Stimulated activated CD4-positive, alpha-beta T cell treated with anti-CD3 and anti-CD28 coated beads, Interleukin-1b, Interleukin-23, amount 100 ng/mL, for 1 hour (primary cell): ENCODE results near the gene THRB.

Experiments used
- DNase-seq, 2 donors: peaks; one replicate each; pipeline ENCODE4 v3.0.0-alpha.2; 2020; ENCODE audit warnings: low read depth in 2 of 2

THRB gene

DNA sequence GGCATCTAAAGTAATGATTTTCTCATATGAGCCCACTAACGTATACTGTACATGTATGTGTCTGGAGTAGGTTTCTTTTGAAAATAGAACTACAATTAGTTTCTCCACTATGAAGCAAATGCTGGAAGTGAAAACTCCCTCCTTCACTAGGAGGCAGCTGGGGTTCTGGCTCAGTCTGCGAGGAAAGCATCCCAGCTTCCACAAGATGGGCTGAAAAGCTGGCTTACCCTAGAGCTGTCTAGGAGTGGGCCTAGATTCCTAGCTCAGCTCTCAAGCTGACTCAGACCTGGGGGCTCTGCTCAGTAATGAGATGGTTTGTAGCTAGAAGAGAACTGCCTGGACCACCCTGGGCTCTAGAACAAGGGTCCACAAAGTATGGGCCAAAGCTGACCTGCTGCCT lies 268.3 kb downstream of the THRB start:
- DNase-seq, result no peak

DNA sequence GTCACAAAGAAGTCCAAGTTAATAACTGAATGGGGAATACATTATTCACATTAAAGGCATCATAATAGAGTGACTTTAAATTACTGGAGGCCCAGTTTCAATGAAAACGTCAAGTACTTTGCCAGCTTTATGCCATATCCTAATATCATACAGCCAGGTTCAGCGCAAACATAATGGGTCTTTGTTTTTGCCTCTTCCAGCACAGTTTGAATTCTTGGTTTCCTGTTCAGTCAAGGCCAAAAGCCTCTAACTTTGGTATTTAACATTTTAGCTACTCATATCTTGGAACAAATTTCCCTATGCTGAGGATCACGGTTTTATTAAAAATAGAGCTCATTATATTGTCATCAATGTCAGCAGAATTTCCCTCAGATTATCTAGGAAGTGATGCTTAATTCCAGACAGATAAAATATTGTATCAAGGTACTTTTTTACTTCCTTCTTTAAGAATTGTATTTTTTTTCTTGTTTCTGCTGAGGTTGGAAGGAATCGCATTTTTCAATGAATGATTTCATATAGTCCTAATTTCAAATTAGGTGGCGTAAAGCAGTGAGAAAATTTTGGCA lies 269.2 kb downstream of the THRB start:
- DNase-seq, result no peak

DNA sequence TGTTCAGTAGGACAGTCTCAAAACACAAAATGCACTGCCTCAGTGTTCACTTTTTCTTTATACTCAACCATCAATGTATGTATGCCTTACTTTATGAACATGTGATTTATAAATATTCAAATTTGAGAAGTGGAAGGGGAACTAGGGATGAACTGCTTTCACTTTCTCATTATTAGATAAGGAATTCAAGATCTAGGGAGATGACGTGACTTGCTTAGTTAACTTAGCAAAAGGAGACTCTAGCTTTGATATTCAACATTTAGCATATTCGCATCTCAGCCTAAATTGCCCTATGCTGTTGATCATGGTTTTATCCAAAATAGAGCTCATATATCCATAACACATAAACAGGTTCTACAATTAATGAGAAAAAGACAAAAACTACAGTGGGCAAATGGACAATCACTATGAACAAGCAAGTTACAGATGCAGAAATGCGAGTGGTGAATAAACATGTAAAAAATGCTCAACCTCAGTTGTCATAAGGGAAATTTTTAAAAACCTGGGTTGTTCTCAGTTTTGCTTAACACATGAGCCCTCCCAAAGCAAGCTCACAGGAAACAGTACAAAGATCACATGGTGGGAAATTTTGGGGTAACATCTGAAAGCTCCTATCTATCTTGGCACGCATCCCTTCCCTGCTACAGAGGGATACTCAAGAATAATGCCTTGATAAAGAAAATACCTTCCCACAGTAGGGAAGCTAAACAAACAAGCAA lies 269.8 kb downstream of the THRB start:
- DNase-seq, result no peak

DNA sequence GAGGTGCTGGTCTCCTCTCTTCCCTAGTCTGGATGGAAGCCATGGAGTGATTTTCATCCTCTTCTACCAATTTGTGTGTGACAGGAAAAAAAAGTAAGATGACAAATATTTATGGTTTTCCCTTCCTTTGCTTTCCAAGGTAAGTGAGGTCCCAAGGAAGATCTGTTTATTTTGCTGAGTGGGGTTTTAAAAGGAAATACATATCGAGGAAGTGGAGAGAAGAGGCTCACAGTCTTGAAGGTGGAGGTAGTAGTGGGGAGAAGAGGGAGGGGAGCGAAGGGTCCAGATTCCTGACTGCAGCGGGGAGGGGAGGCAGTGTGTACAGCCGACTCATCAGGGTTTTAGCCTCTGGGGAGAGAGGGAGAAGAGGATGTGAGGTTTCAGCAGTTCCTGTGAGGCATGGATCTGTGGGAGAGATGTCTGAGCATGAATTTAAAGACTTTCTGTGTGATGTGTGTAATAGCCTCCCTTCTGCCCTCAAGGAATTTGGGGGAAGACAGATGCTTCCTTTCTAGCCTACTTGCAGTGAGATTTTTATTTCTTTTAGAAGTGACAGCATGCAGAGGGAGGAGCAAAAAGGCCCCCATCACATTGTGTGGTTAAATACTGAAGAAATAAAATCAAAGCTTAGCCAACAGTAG lies 272.4 kb downstream of the THRB start:
- DNase-seq, result no peak

GRCh38 chr3:24220859-24221657 lies 273.6 kb downstream of the THRB start:
- DNase-seq, result no peak

- no peak for DNase-seq
Measured at GRCh38 chr3:24215502-24215901, 279.1 kb downstream of the THRB start.

DNA sequence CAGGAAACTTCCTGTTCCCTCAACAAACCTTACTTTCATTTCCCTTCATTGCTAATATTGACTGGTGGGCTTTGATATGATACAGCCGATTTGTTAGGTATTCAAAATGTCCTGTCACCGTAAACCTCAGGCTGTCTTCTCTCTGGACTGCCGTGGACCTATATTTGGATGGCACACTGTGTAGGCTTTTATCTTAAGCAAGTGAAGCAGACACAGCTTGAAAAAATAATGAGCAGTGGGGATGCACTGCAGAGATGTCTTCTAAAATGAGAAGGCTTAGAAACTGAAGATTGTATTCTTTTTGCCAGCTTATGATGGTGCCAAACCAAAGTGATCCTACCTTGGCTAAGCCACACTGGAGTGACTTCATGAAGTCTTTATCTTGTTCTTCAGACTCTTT lies 283.3 kb downstream of the THRB start:
- DNase-seq, result no peak

DNA sequence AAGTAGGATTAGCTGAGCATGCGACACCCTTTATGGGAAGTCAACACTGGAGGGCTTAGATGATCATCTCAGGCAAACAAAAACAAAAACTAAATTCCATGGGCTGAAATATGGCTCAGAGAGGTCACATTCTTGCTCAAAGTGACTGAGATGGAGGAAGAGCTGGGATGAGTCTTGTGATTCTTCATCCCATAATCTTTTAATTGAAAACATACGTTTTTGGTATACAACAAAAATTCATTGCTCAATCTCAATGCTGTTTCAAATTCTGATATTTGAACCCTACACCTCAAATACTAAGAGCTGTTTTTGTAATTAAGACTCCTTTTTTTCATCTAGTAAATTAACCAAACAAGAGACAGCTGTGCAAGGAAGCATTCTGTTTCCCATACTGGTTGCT lies 292.6 kb downstream of the THRB start:
- no peak for DNase-seq

GRCh38 chr3:24201301-24201700 lies 293.3 kb downstream of the THRB start:
- no peak for DNase-seq

DNA sequence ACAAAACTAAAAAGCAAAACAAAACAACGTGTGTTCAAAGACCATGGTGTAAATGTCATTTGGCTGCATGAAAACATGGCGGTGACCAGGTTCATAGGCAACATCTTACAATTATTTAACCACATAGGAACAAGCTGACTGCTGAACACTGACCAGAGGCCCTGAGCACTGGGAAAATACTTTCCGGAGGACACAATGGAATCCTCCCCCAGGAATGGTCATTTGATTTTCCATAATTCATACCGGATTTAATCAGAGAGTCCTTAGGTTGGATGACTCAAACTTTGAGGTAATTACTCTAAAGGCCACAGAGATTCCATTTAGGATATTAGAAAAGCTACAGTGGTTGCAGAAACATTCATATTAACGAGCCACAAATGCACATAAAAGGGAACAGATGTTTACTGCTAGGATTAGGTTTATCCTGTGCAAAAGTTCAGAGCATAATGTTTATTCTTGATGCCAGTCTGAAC lies 294.8 kb downstream of the THRB start:
- no peak for DNase-seq

DNA sequence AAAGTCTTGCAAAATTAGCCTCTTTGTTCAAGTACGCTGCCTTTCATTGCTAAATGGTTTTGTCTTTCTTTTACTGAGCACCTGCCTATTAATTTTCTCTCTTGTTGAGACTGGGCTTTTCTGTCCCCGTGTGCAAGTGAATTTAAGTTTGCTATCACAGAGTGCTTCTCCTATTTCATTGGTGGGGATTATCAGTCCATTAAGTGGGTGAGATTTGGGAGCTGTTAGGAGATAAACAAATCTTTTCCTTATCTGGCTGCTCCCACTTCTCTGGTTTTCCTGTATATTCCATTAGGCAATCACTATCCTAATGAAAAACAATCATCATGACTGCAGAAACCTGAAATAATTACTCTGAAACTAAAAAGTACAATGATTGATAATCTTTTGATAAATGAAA lies 295.4 kb downstream of the THRB start:
- DNase-seq, result no peak

DNA sequence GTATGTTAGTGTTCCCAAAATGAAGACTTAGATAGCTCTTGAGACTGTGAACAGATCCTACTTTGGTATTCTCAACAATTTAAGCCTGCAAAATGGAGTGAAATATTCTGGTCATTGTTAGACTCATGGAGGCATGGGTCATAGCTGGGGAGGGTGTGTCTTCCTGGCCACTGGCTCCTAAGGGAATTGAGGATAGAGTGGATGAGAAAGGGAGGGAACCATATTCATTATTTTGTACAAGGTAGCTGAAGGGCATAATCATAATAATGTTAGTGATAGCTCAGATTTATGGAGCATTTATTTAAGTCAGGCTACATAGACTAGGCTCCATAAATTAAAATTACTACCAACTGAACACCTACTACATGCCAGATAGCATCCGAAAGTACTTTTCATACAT lies 295.9 kb downstream of the THRB start:
- no peak for DNase-seq

DNA sequence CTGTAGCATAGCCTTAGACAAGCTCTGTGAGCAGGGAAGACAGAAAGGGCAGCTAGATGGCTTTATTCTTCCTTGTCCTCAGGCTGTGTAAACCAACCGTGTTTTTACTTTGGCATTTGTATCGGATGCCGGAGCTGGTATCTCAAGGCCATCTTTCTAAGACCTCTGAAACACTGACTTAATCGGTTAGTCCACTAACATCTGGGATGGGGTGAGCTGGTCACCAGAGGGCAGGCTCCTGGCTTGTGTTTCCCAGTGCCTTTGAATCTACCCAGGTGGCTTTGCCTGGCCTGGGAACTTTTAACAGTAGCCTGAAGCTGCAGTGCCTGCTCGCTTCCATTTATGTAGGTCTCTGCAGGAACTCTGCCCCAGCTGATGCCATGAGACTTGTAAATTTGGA lies 296.8 kb downstream of the THRB start:
- no peak for DNase-seq

DNA sequence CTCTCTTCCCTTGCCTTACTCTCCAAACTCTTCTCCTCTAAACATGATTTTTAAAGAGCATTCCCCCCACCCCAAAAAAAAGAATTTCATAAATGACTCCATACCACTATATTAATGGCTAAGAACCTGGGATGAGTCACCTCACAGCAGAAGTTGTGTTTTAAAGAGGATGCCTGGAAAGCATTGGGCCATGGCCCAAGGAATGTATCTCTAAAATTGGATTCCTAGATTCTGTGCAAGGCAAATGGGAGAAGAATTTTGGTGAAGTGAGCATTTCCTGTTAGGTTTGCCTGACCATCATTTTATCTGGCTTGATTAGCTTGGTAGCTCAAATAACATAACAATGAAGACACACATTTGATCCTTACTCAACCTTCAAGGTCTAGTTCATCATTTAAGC lies 298.1 kb downstream of the THRB start:
- DNase-seq, result no peak

DNA sequence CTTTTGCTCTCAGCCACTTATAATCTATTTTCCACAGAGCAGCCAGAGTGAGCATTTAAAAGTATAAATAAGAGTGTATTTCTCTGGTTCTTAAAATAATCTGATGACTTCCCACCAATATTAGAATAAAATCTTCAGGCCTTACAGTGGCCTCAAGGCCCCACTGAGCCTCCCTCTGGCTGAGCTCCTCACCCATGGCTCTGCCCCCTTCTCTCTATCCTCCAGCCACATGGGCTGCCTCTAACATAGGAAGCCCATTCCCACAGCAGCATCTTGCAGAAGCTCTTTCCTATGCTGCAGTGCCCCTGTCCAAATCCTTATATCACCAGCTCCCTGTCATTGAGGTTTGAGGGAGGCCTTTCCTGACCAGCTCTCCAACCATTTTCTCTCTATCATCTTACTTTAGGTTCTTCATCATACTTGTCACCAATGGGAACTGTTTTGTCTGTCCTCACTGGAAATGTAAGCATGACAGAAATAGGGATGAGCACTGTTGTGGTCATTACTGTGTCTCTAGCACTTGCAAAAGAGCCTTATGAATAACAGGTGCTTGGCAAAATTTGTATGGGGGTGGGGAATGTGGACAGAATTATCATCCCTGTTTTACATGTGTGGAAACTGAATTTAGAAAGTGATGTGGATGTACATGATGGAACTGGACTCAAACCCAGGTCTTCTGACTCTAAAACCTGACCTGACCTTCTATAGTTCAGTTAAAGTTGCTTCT lies 299.0 kb downstream of the THRB start:
- no peak for DNase-seq

DNA sequence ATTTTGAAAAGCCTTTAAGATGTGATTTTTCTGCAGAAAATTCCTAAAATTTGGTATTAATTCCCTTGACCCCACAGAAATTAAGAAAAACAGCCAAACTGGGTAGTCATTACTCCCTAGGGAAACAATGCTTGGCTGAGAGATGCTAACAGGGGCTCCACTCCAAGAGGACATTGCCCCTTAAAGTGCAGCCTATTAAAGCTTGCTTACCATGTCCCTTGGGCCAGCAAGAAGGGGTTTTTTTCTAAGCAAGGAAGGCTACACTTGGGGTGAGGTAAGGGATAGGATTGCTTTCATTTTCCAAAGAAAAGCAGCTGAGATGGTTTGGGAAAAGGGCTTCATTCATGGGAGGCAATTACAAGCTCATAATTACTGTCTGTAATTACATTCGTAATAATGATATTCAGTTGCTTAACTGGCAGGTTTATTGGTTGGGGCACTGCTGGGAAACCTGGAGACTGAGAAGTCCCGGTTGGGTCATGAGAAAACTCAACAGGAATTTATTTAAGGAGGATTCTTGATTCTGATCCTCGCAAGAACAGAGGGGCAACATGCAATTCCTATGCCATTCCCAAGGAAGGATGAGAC lies 302.1 kb downstream of the THRB start:
- no peak for DNase-seq

- DNase-seq, result no peak
Measured at GRCh38 chr3:24191801-24192403, 302.7 kb downstream of the THRB start.

- DNase-seq, result no peak
Measured at GRCh38 chr3:24190256-24190655, 304.4 kb downstream of the THRB start.

GRCh38 chr3:24185738-24186384 lies 308.8 kb downstream of the THRB start:
- DNase-seq, result no peak

DNA sequence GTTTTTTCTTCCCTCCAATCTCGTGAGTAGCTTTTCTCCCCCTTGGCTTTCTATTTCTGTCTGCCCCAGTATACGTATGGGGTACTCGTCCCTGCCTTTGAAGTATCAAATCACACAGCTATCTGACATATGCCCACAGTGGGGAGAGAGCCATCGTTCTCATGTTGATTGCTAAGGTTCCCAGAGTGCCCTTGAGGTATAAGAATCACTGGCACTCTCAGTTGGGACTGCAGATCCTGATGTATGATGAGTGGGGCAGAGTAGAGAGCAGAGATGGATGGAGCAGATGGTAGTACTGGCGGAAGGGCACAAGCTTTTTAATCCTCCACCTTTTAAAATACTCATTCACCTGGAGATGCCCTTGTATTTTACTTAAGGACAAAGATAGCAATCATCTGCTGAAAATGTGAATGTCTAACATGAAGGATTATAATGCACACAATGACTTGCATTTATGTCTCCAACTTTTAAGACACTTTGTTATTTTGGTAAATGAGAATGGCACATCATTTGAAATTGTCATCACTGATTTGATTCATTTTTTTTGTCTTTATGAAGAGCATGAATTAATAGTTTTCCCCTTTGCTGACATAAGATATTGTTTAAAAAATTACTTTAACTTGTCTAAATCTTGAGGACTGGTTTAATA lies 310.0 kb downstream of the THRB start:
- no peak for DNase-seq
